HFFc6 (cell line): Measurements from ENCODE around the gene PTGR1. TPM values are rescaled to one million over a fixed set of nuclear protein-coding genes. Genes with fewer than 3 reads are reported as not detected.

Experiments
- DNase-seq: peaks from one replicate; pipeline ENCODE4 v3.0.0-alpha.2; 2018
- H3K27ac Mint-ChIP-seq: 2 replicates; pipeline ENCODE4 v1.8.0; 2020; ENCODE audit warnings: mild to moderate bottlenecking, mixed read lengths
- H3K27me3 Mint-ChIP-seq: 2 replicates; pipeline ENCODE4 v1.8.0; 2021; ENCODE audit warnings: mild to moderate bottlenecking, moderate library complexity, mixed read lengths; ENCODE audit not compliant: insufficient read depth
- H3K36me3 Mint-ChIP-seq: 2 replicates; pipeline ENCODE4 v1.8.0; 2021; ENCODE audit warnings: low read depth, mixed read lengths
- H3K4me1 Mint-ChIP-seq: 2 replicates; pipeline ENCODE4 v1.8.0; 2020; ENCODE audit warnings: low read depth, mixed read lengths
- H3K4me3 Mint-ChIP-seq: 2 replicates; pipeline ENCODE4 v1.8.0; 2020; ENCODE audit warnings: mild to moderate bottlenecking, moderate library complexity, mixed read lengths
- H3K9me3 Mint-ChIP-seq: 2 replicates; pipeline ENCODE4 v1.8.0; 2020; ENCODE audit warnings: mild to moderate bottlenecking, mixed read lengths
- CTCF ChIP-seq: fragments of 200-600 bp; sonication (generic); IDR thresholded peaks from 2 replicates; pipeline ENCODE4 v1.5.0; 2021; ENCODE audit warnings: antibody characterized with exemption, mild to moderate bottlenecking
- total RNA-seq, 6 experiments: library from RNA; stranded (reverse); fragmentation: NEBNext Ultra II Directional; extraction: Animal tissue kit (Norgen Biotek cat#: 25700); gene quantifications; 2 replicates in 1 of 6; 3 replicates in 5 of 6; pipeline ENCODE4 v1.2.3, GENCODE V29; 2021

The PTGR1 gene
- total RNA-seq, 6 experiments from 2014 or later: 50.3 to 86.6 (median 82.4) TPM

- H3K36me3 Mint-ChIP-seq: 0 out of 2 replicates have a peak, but pooled peaks cover 8% of the 10 kb centered on the region
- DNase-seq: no peak
- H3K9me3 Mint-ChIP-seq: peaks cover 7% of the 10 kb centered on the region
- H3K27me3 Mint-ChIP-seq: peaks cover 8% of the 10 kb centered on the region
- H3K27ac Mint-ChIP-seq: no peak overlapping the region
- no peak for TF ChIP-seq CTCF
- H3K4me1 Mint-ChIP-seq: no peaks in the 10 kb centered on the region
- no peak overlapping the region for H3K4me3 Mint-ChIP-seq
Measured at GRCh38 chr9:111516061-111516465, 83.4 kb downstream of the PTGR1 start.

GRCh38 chr9:111514967-111515366 lies 84.5 kb downstream of the PTGR1 start:
- no peak for DNase-seq
- Mint-ChIP-seq H3K9me3 (peaks cover 7% of the 10 kb centered on the region), H3K27me3 (peaks cover 3% of the 10 kb centered on the region), H3K27ac (no peak overlapping the region), H3K4me1 (no peaks in the 10 kb centered on the region), H3K36me3 (peaks cover 13% of the 10 kb centered on the region; the same call in 1 of the 2 replicates), H3K4me3 (no peak overlapping the region)
- TF ChIP-seq CTCF: no peak

Other genes starting within 250 kb of the PTGR1 start
- gene ECPAS, start 115.3 kb downstream of the PTGR1 start, total RNA-seq: 10 to 100 TPM; 69.8 to 87.7 (median 77.6) TPM
- under 1 TPM; 0.33 to 0.94 (median 0.84) TPM for gene ZNF483, start 74.5 kb downstream of the PTGR1 start, total RNA-seq
- gene DNAJC25, start 31.7 kb upstream of the PTGR1 start, total RNA-seq: 10 to 100 TPM in 4 of 6 experiments, 1 to 10 TPM in 2; 9.6 to 11.5 (median 10.3) TPM
- gene GNG10, start 62.0 kb upstream of the PTGR1 start, total RNA-seq: 10 to 100 TPM; 60.5 to 72.7 (median 66.0) TPM
- gene SHOC1, start 195.3 kb upstream of the PTGR1 start, total RNA-seq: not detected